Right forelimb (tissue), 1 donor: ENCODE results near the gene TARP.
A peak's percentile ranks its signal among the peaks of the same experiment; 100 is the strongest.
"Not testable (repeated sequence)": the region's sequence is repeated elsewhere in the genome, so short reads cannot be mapped to it uniquely, and the experiment has no call there.

Experiments used
- DNase-seq: peaks from one replicate; pipeline ENCODE4 v3.0.0-alpha.2; 2018

The TARP gene

DNA sequence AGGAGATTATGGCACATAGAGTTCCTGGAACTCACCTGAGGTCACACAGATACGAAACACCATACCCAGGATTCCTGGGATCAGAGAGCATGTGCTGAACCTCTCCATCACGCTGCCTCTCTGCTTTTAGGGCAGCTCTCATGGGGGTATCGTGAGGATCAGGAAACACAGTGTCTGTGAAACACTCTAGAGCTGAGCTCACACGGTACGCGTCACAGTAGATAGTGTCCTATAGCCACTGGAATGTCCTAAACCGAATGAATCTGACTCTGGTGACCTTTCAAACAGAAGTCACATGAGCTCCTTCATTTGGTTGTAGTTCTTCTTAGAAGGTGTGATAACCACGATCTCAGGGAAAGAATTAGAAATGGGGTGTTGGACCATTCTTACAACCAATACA is 14.3 kb downstream of the TARP start:
- not testable (repeated sequence) for DNase-seq

DNA sequence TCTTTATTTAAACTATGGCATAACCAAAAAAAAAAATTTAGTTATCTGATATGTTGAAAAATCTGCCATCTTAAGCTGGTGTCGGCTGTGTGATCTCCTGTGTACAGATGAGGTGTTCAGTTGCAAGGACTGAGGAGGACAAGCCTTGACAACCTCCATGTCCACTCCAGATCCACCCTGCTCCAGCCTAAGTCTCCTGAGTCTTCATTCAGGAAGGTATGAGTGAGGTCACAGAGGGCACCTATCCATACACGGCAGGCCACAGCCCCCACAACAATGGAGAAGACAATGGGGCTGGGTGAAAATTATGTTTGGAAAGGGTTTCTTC is 16.1 kb downstream of the TARP start:
- DNase-seq: no peak

DNA sequence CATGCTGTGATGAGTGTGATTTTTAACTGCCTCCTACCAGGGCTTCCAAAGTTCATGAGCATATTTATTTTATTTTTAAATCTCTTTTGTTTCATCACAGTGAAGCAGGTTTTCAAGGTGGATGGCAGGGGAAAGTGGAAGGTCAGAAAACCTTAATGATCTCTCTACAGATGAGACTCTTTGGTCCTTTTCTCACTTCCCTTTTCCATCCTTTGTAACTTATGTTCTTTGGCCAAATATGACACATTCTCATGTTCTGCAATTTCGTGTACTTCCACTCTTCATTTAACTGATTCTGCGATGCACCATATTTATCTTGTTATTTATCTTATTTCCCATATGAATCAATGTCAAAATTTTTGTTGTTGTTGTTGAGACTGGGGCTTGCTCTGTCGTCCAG is 23.6 kb downstream of the TARP start:
- DNase-seq: not testable (repeated sequence)

DNA sequence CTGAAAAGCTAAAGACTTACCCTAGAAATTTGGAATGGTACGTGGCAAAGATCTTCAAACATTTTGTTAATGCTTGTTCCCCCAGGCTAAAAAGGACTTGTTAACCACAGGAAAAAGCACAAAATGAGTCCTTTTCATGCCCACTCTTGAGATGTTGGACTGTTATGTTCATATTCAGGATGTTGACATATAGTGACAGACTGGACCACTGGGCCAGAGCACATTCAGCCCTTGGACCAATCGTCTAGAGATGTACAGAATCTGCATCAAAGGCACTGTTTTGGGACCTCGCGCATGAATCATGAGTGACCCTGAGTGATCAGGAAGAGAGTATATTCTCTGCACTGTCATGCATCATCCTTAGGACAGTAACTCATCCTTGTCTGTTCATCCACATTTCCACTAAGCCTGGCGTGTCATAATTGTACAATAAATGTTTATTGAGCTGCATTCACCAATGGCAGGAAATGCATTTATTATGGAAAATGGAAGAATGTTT is 25.3 kb downstream of the TARP start:
- no peak for DNase-seq

DNA sequence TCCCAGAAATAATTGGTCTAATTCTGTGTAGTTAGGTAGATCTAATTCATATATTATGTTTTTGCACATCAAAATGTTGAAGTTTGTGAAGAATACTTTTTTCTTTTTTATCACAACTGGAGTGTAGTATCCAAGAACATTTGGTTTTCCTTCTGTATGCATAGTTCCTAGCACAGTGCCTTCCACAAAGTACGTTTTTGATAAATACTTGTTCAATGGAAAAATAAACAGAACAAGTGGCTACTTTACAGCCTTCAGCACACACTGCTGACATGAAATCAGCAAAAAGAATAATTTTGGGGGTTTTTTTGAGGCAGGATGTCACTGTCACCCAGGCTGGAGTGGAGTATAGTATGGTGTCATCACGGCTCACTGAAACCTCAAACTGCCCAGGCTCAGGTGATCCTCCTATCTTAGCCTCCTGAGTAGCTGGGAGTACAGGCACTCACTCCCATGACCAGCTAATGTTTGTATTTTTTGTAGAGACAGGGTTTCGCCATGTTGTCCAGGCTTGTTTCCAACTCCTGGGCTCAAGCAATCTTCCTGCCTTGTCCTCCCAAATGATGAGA is 27.9 kb downstream of the TARP start:
- DNase-seq: no peak

DNA sequence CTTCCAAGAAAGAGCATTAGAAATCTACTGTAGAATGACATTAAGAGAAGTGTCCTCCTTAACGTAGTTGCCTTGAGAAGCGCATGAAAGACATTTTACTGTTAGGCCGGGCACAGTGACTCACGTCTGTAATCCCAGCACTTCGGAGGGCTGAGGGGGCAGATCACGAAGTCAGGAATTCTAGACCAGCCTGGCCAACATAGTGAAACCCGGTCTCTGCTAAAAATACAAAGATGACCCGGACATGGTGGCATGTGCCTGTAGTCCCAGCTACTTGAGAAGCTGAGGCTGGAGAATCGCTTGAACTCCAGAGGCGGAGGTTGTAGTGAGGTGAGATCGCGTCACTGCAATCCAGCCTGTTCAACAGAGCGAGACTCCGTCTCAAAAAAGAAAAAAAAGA is 28.9 kb downstream of the TARP start:
- no peak for DNase-seq

DNA sequence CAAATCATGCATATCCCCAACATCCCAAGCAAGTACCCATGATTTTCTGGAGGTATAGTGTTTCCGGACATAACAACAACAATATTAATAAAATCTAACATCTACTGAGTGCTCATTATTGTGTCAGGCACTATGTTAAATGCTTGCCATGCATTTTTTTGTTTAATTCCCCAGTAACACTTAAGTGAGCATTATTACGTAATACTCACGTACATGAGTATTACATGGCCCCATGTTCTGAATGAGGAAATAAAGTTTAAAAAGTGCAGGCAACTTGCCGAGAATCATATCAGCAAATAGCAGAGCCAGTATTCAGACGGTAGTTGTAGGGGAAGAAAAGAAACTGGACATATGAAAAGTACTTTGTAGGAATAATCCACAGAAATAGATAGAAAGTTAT is 30.1 kb downstream of the TARP start:
- not testable (repeated sequence) for DNase-seq

DNA sequence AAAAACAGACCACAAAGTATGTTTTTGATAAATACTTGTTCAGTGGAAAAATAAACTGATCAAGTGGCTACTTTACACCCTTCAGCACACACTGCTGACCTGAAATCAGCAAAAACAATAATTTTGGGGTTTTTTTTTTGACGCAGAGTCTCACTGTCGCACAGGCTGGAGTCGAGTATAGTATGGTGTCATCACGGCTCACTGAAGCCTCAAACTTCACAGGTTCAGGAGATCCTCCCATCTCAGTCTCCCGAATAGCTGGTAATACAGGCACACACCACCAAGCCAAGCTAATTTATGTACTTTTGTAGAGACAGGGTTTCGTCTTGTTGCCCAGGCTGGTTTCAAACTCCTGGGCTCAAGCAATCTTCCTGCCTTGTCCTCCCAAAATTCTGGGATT is 30.6 kb downstream of the TARP start:
- DNase-seq: no peak

DNA sequence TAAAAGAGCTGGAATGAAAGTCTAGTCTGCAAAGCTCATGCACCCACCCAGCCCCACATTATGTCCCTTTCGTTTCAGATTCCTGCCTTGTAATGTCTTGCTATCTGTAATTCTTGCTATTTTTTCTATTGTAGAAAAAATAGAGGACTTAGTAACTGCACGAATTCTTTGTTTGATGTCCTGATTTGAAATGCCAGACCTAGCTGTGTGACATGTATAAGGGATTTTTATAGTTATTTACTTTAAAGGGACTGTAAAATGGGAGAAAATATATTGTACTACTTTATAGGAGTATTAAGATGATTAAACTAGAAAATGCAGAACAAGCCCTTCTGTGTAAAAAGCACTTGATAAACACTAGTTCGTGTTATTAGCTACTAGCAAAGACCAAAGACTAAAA is 32.4 kb downstream of the TARP start:
- DNase-seq: no peak

DNA sequence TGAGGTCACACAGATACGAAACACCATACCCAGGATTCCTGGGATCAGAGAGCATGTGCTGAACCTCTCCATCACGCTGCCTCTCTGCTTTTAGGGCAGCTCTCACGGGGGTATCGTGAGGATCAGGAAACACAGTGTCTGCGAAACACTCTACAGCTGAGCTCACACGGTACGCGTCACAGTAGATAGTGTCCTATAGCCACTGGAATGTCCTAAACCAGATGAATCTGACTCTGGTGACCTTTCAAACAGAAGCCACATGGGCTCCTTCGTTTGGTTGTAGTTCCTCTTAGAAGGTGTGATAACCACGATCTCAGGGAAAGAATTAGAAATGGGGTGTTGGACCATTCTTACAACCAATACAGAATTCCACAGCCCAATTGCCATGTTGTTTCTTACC is 34.3 kb downstream of the TARP start:
- not testable (repeated sequence) for DNase-seq

DNA sequence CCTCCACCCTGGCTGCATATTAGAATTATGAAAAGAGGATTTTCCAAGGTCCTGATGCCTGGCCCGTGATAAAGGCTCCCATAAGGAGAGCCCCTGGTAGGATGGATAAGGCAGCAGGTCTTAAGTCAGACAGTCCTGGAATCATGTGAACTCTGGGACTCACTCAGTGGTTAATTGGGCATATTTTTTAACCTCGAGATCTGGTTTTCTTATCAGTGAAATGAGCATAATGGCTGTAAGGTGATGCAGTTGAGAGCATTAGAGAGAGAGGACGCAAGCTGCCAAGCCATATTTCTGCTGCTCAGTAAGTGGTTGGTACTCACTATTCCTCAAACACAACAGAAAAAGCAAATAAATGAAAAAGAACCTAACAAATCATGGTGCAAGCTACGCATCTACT is 37.8 kb downstream of the TARP start:
- DNase-seq: no peak

DNA sequence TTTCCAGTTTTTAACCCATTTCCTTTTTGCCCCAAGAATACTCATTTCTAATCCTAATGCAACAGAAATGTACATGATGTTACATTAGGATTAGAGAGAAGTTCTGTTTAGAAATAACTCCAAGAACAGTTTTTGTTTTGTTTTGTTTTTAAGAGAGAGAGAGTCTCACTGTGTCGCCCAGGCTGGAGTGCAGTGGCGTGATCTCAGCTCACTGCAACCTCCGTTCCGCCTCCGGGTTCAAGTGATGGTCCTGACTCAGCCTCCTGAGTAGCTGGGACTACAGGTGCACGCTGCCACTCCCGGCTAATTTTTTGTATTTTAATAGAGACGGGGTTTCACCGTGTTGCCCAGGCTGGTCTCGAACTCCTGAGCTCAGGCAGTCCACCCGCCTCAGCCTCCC is 38.7 kb downstream of the TARP start:
- DNase-seq: not testable (repeated sequence)

DNA sequence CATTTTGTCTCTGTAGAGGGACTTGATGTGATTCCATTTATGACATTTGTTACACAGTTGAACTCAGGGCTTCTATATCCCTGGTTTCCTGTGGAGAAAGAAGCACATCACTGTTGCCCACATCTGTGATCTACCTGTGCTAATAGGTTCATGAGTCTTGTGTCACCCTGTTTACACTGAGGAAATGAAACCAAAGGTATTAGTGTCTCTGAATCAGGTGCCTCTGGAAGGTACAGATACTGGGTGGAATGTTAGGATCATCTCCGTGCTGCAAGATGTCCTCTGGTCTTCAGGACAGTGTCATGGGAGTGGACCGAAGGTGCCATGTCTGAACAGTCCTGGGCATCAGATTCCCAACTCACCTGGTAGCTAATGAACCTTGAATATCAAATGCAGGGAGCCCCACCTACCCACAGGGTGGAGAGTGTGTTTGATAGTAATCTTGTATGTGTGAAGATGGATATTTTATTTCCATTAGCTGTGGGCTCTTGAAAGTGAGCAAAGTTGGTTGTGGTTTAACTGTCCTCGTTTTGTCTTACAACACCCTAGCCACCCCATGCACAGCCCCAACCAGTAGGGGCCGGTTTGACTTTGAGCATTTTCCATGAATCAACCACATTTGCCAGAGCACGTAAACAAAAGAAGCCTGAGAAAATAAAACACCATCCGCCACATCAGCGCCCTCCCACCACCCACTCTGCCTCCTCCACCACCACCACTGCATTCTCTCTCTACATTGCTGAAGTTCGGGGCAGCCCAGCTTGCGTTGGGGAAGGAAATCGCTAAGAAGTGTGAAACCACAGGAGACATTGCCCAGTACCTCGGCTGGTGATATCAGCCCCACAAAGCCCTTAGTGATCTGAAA is 40.7 kb downstream of the TARP start:
- no peak for DNase-seq

DNA sequence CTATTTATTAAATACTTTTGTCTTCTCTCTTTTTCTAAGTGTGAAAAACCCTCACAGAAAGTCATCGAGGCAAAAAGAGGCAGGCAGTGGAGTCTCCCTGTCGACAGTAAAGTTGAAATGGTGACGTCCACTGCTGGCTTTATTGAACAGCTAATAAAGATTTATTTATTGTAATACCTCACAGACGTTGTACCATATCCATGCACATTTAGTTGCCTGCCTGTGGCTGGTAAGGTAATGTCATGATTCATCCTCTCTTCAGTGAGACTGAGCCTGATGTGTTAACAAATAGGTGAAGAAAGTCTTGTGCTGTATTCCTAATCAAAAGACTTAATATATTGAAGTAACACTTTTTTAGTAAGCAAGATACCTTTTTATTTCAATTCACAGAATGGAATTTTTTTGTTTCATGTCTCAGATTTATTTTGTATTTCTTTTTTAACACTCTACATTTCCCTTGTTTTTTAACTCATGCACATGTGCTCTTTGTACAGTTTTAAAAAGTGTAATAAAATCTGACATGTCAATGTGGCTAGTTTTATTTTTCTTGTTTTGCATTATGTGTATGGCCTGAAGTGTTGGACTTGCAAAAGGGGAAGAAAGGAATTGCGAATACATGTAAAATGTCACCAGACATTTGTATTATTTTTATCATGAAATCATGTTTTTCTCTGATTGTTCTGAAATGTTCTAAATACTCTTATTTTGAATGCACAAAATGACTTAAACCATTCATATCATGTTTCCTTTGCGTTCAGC is 43.4 kb downstream of the TARP start:
- DNase-seq: no peak

DNA sequence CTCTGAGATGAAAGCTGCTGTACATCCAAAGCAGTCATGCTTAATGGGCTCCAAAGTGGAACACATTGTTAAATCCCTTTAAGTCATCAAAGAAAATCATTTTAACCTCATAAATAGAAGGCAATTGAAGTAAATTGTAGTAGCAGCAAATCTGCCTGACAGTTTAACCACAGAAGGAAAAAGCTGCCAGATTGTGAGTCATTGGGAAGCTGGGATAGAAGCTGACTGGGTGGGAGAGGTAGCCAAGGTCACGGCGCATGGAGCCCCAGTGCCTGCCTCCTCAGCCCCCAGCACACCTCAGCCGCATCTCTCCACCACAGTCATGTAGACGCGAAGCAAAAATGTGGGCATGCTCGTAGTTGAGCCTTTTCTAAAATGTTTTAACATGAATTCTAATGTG is 44.0 kb downstream of the TARP start:
- DNase-seq: no peak

DNA sequence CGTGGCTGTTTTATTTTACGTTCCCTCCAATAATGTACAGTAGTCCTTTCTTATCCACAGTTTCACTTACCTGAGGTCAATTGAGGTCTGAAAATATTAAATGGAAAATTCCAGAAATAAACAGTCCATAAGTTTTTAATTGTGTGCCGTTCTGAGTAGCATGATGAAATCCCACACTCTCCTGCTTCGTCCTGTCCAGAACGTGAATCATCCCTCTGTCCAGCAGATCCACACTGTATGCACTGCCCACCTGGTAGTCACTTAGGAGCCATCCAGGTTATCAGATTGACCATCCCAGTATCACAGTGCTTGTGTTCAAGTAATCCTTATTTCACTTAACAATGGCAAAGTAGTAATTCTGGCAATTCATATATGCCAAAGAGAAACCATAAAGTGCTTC is 49.0 kb downstream of the TARP start:
- DNase-seq: no peak

DNA sequence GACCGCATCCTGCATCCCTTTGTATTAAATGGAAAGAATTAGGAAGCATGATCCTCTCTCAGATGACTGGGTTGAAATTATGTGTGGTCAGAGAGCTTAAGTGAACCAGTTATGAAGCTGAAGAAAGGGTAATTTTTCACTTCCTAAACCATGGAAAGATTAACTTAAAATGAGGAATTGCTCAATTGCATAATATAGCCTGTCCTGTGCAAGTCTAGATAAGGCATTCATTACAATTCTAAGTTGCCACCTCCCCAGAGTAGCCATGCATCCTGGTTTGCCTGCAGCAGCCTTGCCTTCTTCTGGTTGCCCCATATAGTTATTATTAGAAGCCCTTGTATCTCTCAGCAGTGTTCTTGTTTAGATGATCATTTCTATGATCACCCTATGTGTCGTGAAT is 50.1 kb downstream of the TARP start:
- no peak for DNase-seq

DNA sequence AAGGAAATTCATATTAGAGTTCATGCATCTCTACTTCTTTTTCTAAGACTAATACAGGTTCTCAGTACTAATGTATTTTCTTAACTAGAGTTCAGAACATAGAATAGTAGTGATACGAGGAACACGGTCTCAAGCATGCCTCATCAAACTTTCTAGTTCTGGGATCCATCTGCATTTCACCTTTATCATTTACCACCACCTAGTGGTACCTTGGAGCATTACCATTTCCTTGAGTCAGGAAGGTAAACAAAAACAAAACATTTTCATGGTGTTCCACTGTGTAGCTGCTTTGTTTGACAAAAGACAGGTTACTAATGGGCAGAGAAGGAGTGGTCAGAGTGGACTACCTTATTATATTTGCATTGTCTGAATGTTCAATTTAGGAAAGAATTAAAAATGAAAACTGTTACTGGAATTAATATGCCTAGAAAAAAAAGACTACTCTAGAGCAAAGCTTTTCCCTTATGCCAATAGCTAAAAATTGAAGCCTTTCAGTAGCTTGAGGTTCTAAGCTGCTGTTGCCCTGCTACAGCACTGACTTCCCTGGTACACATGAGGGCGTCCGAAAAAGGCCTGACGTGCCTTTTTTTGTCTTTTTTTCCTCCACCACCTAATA is 50.8 kb downstream of the TARP start:
- no peak for DNase-seq

DNA sequence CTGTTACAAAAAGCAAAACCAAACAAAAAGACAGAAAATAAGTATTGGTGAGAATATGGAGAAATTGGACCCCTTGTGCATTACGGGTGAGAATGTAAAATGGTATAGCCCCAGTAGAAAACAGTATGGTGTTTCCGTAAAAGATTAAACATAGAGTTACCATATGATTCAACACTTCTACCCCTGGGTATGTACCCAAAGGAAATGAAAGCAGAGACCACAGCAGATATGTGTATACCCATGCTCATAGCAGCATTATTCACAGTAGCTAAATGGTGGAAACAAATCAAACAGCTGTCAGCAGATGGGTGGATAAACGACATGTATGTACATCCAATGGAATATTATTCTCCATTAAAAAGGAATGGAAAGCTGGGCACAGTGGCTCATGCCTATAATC is 53.0 kb downstream of the TARP start:
- DNase-seq: no peak

DNA sequence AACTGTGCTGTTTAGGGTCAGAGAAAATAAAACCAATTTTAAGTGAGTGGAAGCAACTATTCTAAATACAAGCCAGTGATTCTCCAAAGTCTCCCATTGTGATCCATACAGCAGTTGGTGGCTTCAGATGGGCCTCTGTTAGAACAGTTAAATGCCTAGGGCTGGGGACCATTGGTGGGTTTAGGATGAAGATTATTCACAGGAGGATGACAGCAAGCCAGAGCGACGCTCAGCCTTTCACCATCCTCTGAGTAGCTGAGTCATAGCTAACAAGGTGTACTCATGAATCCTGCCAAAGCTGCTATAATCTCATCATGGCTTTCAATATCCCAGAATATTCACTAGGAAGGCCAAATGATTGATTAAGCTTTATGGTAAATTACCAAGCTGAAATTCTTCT is 55.8 kb downstream of the TARP start:
- DNase-seq: no peak

DNA sequence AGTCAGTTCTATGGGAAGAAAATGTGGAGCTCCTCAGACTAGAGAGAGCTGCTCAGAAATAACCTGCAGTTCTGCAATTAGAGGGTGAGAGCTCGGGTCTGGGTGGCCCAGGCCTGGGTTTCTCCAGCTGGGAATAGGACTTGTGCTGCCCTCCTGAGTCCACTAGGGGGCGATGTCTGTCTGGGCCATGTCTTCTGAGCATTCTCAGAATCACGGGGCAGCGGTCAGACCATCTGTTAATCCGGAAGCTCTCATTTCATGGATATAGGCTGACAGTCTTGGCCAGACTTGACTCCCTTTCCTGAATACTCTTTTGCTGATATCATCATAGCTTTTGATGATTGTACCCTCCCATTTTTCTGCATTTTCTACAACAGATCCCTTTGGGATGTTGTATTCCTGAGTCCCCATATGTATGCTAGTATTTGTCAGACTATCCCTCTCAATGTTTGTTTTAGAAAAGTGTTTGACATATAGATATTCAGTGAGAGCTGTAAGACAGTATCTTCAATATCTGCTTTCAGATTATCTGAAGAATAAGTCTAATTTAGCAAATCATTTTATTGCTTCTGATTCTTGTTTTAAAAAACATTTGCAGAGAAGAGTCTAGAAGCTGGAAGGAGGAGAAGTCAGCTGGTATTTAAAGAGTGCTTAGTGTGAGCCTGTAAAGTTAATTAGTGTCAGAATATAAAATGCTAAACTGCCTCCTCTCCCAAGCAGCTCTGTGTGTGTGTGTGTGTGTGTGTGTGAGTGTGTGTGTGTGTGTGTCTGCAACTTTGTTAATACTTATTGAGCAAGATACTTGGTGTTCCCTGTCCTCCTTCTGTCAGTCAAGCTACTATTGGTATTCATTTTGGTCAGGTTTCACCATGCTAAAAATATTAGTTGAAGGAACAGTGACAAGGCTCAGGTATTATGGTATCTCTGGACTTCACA is 57.4 kb downstream of the TARP start:
- DNase-seq: peak; percentile 84

DNA sequence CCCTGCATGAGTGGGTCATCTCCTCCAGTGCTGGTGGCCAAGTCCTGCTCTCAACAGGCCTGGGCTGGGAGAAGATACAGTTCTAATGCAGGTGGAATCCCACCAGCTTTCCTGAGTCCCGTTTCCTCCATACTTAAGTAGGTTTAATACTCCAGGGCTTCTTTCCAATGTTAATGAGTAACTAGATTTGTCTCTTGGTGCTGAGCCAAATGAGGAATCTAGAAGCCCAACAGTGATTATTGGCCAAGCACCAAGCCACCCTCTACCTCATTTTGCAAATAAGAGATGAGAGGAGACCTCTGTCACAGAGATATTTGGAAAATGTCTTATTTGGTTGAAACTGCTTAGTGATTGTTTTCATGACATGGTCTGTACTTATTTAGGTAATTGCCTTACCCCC is 58.3 kb downstream of the TARP start:
- no peak for DNase-seq
